ENCODE measurements around the gene SNAP25. TPM values are rescaled to one million over a fixed set of nuclear protein-coding genes. Genes with fewer than 3 reads are reported as not detected.

The SNAP25 gene
- total and polyA plus RNA-seq, 2 donors (not counting 1 experiment from before 2014, with no cell fraction given) = 0.27 TPM; not detected in 1

DNA sequence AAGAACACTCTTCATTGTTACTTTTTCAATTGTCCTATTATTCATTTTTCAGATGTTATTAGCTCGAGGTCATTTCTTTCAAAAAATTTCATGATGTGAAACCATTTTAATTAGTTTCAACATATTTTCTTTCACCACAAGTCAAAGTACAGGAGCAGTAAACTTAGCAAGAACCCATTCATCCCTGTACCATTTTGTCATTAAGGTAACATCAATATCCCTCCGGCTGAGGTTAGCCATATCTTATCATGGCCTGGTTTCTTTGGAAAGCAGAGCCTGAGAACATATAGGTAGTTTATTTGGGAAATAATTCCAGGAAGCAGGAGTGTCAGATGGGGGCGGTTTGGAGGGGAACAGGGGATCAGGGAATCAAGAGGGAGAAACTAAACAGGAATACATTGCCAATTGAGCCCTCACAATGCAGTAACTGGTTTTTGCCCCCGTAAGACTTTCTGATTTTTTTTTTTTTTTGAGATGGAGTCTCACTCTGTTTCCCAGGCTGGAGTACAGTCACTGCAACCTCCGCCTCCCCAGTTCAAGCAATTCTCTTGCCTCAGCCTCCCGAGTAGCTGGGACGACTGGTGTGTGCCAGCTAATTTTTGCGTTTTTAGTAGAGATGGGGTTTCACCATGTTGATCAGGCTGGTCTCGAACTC, 131.7 kb downstream of the SNAP25 start:
- Histone ChIP-seq H3K36me3 (replicated peaks in 1 of 2; ENCODE audit: control extremely low read depth in 1 of 2, control insufficient read depth in 1 of 2, extremely low read depth in 1 of 2, insufficient read depth in 2 of 2, low read length in 1 of 2) (no peaks in the 10 kb centered on the region), H3K9me3 (ENCODE audit: control extremely low read depth in 1 of 3, control insufficient read depth in 2 of 3, insufficient read depth in 1 of 3, low read length in 2 of 3) (no peaks in the 10 kb centered on the region), H3K9ac (ENCODE audit: low read length) (no peak overlapping the region), H3K4me2 (replicated peaks; ENCODE audit: low read depth, low read length, poor library complexity, severe bottlenecking) (no peak overlapping the region), H4K20me1 (ENCODE audit: control insufficient read depth, insufficient read depth, low read length, poor library complexity, severe bottlenecking) (no peaks in the 10 kb centered on the region), H3K79me2 (ENCODE audit: control insufficient read depth, insufficient read depth, low read length) (no peaks in the 10 kb centered on the region), H3K4me1 (ENCODE audit: control insufficient read depth in 2 of 2, insufficient read depth in 2 of 2, low read length in 2 of 2) (no peaks in the 10 kb centered on the region), H3K4me3 (ENCODE audit: control extremely low read depth in 1 of 5, extremely low read depth in 1 of 5, insufficient read depth in 1 of 5, low read depth in 2 of 5, low read length in 4 of 5) (no peak overlapping the region), H3K27ac (ENCODE audit: low read length in 2 of 2) (no peak overlapping the region), H3K27me3 (replicated peaks in 1 of 4; ENCODE audit: control extremely low read depth in 1 of 4, control insufficient read depth in 3 of 4, insufficient read depth in 4 of 4, low read length in 3 of 4) (no peaks in the 10 kb centered on the region), H2AFZ (ENCODE audit: insufficient read depth, low read depth, low read length, poor library complexity, severe bottlenecking) (no peak overlapping the region)
- H3K4me3 Mint-ChIP-seq = no peak overlapping the region
- no peak for TF ChIP-seq EZH2 (IDR thresholded peaks at IDR 0.05; ENCODE audit: borderline replicate concordance, insufficient read depth, low read depth, low read length, poor library complexity, severe bottlenecking)
- TF ChIP-seq, protein P1, sequence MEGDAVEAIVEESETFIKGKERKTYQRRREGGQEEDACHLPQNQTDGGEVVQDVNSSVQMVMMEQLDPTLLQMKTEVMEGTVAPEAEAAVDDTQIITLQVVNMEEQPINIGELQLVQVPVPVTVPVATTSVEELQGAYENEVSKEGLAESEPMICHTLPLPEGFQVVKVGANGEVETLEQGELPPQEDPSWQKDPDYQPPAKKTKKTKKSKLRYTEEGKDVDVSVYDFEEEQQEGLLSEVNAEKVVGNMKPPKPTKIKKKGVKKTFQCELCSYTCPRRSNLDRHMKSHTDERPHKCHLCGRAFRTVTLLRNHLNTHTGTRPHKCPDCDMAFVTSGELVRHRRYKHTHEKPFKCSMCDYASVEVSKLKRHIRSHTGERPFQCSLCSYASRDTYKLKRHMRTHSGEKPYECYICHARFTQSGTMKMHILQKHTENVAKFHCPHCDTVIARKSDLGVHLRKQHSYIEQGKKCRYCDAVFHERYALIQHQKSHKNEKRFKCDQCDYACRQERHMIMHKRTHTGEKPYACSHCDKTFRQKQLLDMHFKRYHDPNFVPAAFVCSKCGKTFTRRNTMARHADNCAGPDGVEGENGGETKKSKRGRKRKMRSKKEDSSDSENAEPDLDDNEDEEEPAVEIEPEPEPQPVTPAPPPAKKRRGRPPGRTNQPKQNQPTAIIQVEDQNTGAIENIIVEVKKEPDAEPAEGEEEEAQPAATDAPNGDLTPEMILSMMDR (IDR thresholded peaks at IDR 0.05) = no peak
- no peaks in the 10 kb centered on the region for H3K4me1 Mint-ChIP-seq
- DNase-seq (no peak), ATAC-seq (ENCODE audit: low read depth) (no peak)
- no peaks in the 10 kb centered on the region for H3K9me3 Mint-ChIP-seq (ENCODE audit: insufficient read depth)
- ChIA-PET CTCF (no interaction called here), POLR2A (no interaction called here)
- WGBS (ENCODE audit: insufficient coverage) = 92% methylated on average over 6 of the region's 9 CpGs
- intact Hi-C loops (cut with micrococcal nuclease) = no loop called here
- no peaks in the 10 kb centered on the region for H3K27me3 Mint-ChIP-seq
- H3K27ac Mint-ChIP-seq = no peak overlapping the region

DNA sequence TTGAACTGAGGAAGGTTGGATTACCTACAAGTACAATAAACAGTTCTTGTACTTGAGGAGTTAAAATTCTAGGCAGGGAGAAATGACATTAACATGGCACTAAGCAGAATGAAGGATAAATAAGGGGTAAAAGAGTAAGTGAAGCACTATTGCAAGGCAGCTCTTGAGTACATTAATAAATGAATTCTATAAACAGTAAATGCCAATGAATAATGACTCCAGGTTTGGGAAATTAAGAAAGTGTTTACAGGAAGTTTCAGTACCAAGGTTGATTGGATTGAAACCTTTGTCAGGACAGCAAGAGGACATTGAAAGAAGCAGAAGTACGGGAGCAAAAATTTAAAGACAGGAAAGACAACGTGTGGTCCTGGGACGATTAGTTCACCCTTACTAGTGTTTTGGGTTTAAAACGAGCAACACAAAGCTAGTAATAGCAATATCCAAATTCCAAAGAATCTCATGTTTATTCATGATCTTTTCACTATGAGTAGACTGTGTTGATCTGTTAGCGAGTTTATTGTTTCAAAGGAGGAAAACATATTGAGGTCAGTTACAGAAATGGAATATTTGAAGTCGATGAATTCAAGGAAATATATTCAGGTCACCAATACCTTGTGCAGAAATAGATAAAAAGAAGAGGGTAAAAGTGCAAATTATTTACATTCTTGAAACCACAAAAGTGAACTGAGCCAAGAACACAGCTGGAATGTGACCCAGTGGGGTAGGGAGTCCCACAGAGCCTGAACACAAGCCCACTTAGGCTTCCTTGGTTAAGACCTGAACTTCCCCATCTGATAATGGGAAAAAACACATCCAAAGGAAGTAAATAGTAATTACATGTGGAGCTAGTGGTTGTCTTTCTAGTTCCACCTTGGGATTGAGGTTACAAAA, 134.5 kb downstream of the SNAP25 start:
- ATAC-seq (ENCODE audit: low read depth) (no peak), DNase-seq (no peak)
- no peaks in the 10 kb centered on the region for H3K27me3 ChIP-seq (replicated peaks in 1 of 4; ENCODE audit: control extremely low read depth in 1 of 4, control insufficient read depth in 3 of 4, insufficient read depth in 4 of 4, low read length in 3 of 4)
- Mint-ChIP-seq H3K4me3 (no peak overlapping the region), H3K27ac (no peak overlapping the region), H3K4me1 (no peaks in the 10 kb centered on the region), H3K9me3 (ENCODE audit: insufficient read depth) (no peaks in the 10 kb centered on the region), H3K27me3 (peaks cover 7% of the 10 kb centered on the region)
- H3K4me2 ChIP-seq (replicated peaks; ENCODE audit: low read depth, low read length, poor library complexity, severe bottlenecking) = no peak overlapping the region
- no peaks in the 10 kb centered on the region for H4K20me1 ChIP-seq (ENCODE audit: control insufficient read depth, insufficient read depth, low read length, poor library complexity, severe bottlenecking)
- H3K79me2 ChIP-seq (ENCODE audit: control insufficient read depth, insufficient read depth, low read length) = no peaks in the 10 kb centered on the region
- no peak overlapping the region for H3K4me3 ChIP-seq (ENCODE audit: control extremely low read depth in 1 of 5, extremely low read depth in 1 of 5, insufficient read depth in 1 of 5, low read depth in 2 of 5, low read length in 4 of 5)
- ChIA-PET CTCF (no interaction called here), POLR2A (no interaction called here)
- intact Hi-C loops (cut with micrococcal nuclease) = no loop called here
- H3K9ac ChIP-seq (ENCODE audit: low read length) = no peak overlapping the region
- H2AFZ ChIP-seq (ENCODE audit: insufficient read depth, low read depth, low read length, poor library complexity, severe bottlenecking) = no peak overlapping the region
- H3K27ac ChIP-seq (ENCODE audit: low read length in 2 of 2) = no peak overlapping the region
- H3K36me3 ChIP-seq (replicated peaks in 1 of 2; ENCODE audit: control extremely low read depth in 1 of 2, control insufficient read depth in 1 of 2, extremely low read depth in 1 of 2, insufficient read depth in 2 of 2, low read length in 1 of 2) = no peaks in the 10 kb centered on the region
- TF ChIP-seq EZH2 (IDR thresholded peaks at IDR 0.05; ENCODE audit: borderline replicate concordance, insufficient read depth, low read depth, low read length, poor library complexity, severe bottlenecking) = no peak
- TF ChIP-seq, protein P1 (IDR thresholded peaks at IDR 0.05) = no peak
- H3K4me1 ChIP-seq (ENCODE audit: control insufficient read depth in 2 of 2, insufficient read depth in 2 of 2, low read length in 2 of 2) = no peaks in the 10 kb centered on the region
- WGBS (ENCODE audit: insufficient coverage) = no CpG with 5 or more reads among the region's 6 CpGs
- H3K9me3 ChIP-seq (ENCODE audit: control extremely low read depth in 1 of 3, control insufficient read depth in 2 of 3, insufficient read depth in 1 of 3, low read length in 2 of 3) = no peaks in the 10 kb centered on the region

Measured in B cell (primary cell).